Endothelial cell of umbilical vein (primary cell): ENCODE measurements around the gene PKD1L1.

Source experiments
- EZH2 ChIP-seq: IDR thresholded peaks from 2 replicates; pipeline ENCODE4 v1.6.1; 2012; ENCODE audit warnings: borderline replicate concordance, low read depth, mild to moderate bottlenecking, moderate library complexity, low read length, inconsistent platforms; ENCODE audit not compliant: severe bottlenecking
- FOS ChIP-seq: IDR thresholded peaks from 2 replicates; pipeline ENCODE4 v1.6.1; 2011; ENCODE audit warnings: mild to moderate bottlenecking, low read length, moderate library complexity, borderline replicate concordance; ENCODE audit not compliant: insufficient read depth
- GATA2 ChIP-seq: IDR thresholded peaks from 2 replicates; pipeline ENCODE4 v1.7.0; 2011; ENCODE audit warnings: low read depth, mild to moderate bottlenecking, moderate library complexity, mixed read lengths, low read length; ENCODE audit not compliant: insufficient read length, insufficient read depth
- JUN ChIP-seq: IDR thresholded peaks from 2 replicates; pipeline ENCODE4 v1.6.1; 2011; ENCODE audit warnings: borderline replicate concordance, low read depth; ENCODE audit not compliant: insufficient read length, insufficient read depth
- MYC ChIP-seq: IDR thresholded peaks from one replicate; pipeline ENCODE4 v1.6.1; 2011; ENCODE audit warnings: mild to moderate bottlenecking, low read depth, low read length
- POLR2A ChIP-seq: IDR thresholded peaks from 2 replicates; pipeline ENCODE4 v1.6.1; 2012; ENCODE audit warnings: low read depth, mild to moderate bottlenecking, control low read depth, low read length
- POLR2AphosphoS5 ChIP-seq: IDR thresholded peaks from 2 replicates; pipeline ENCODE4 v1.6.1; 2012; ENCODE audit warnings: low read depth, mild to moderate bottlenecking, control low read depth, low read length, moderate library complexity; ENCODE audit not compliant: insufficient read depth
- TF ChIP-seq, protein P1 (sequence below), 2 donors: IDR thresholded peaks; 1 replicate in 1 of 2; 2 replicates in 1 of 2; pipeline ENCODE4 v1.5.1; 2011; ENCODE audit warnings: low read length in 2 of 2, mild to moderate bottlenecking in 2 of 2, moderate library complexity in 2 of 2, control low read depth in 1 of 2, inconsistent platforms in 1 of 2, low read depth in 1 of 2; ENCODE audit not compliant: insufficient read depth in 1 of 2; ENCODE audit errors: extremely low read depth in 1 of 2
- TF ChIP-seq, protein P2 (sequence below): IDR thresholded peaks from 2 replicates; pipeline ENCODE4 v1.6.1; 2011; ENCODE audit not compliant: insufficient read depth, insufficient read length

DNA sequence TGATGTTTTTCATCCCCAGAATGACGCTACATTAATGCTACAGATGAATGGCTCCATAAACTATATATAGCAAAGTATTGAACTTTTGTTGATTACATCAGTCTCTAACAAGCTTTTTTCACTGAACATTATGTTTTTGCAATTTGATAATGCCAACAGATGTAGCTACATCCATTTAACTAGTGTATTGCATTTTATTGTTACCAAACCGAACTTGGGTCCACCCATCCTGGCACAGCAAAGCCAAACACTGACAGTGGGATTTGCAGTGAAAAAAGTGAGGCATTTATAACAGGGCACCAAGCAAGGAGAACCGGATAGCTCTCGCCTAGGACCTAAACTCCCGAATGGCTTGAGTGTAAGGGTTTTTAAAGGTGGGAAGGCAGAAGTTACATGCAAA lies 183.5 kb downstream of the PKD1L1 start:
- TF ChIP-seq, protein P1, sequence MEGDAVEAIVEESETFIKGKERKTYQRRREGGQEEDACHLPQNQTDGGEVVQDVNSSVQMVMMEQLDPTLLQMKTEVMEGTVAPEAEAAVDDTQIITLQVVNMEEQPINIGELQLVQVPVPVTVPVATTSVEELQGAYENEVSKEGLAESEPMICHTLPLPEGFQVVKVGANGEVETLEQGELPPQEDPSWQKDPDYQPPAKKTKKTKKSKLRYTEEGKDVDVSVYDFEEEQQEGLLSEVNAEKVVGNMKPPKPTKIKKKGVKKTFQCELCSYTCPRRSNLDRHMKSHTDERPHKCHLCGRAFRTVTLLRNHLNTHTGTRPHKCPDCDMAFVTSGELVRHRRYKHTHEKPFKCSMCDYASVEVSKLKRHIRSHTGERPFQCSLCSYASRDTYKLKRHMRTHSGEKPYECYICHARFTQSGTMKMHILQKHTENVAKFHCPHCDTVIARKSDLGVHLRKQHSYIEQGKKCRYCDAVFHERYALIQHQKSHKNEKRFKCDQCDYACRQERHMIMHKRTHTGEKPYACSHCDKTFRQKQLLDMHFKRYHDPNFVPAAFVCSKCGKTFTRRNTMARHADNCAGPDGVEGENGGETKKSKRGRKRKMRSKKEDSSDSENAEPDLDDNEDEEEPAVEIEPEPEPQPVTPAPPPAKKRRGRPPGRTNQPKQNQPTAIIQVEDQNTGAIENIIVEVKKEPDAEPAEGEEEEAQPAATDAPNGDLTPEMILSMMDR (IDR thresholded peaks at IDR 0.05; ENCODE audit: extremely low read depth in 1 of 2, insufficient read depth in 1 of 2, low read depth in 1 of 2, low read length in 2 of 2) = no peak
- TF ChIP-seq EZH2 (no peak), POLR2AphosphoS5 (no peak), POLR2A (no peak), JUN (no peak), FOS (no peak), MYC (no peak), GATA2 (no peak)
- TF ChIP-seq, protein P2, sequence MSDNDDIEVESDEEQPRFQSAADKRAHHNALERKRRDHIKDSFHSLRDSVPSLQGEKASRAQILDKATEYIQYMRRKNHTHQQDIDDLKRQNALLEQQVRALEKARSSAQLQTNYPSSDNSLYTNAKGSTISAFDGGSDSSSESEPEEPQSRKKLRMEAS = no peak
